ENCODE measurements around the gene SUMO3. TPM values are rescaled to one million over a fixed set of nuclear protein-coding genes. Genes with fewer than 3 reads are reported as not detected.

The SUMO3 gene
- total RNA-seq, 1 experiment from 2014 or later, result 82.9 TPM

DNA sequence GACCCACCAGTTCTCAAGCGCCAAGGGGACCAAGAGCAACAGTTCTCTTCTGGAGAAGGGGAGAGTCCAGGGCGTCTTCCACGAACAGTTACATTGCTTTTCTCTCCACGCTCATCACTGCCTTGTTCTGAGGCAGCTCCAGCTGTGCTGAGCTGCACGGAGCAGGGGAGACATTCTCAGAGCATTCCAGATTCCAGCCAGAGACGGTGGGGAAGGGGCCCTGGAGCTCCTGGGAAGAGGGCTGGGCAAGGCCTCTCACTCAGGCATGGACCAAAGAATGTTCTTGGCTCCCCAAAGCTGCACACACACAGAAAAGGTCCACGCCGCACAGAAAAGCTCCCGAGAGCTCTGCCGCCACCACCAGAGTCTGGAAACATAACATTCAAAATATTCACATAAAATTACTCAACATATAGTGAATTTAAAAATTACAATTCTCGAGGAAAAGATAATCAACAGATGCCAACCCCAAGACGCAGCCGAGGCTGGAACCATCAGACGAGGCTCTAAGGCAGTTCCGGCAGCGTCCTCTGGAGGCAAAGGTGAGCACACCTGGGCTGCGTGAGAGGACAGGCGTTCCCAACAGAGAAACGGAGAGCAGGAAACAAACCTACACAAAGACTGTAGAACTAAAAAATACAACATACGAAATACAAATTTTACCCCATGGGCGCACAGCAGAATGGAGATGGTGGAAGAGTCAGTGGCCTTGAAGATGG, 56.7 kb downstream of the SUMO3 start:
- peaks cover 0 to 4% (median 0%) of the 10 kb centered on the region in 3 experiments; a peak in 2 of 7 replicates for H3K36me3 Mint-ChIP-seq (ENCODE audit: insufficient read depth in 1 of 3, low read depth in 3 of 3)
- Histone ChIP-seq H2BK120ac (ENCODE audit: low read depth, low read length, poor library complexity, severe bottlenecking) (no peak overlapping the region), H4K91ac (ENCODE audit: insufficient read length, low read depth, low read length) (no peak overlapping the region), H3K23me2 (ENCODE audit: insufficient read length, low read depth, low read length, poor library complexity, severe bottlenecking) (no peaks in the 10 kb centered on the region), H3K4me2 (ENCODE audit: insufficient read depth, insufficient read length, low read length) (no peak overlapping the region), H3K9ac (ENCODE audit: extremely low read depth, insufficient read length, low read length) (no peak overlapping the region), H4K20me1 (ENCODE audit: control insufficient read depth, insufficient read depth, insufficient read length) (no peaks in the 10 kb centered on the region), H3K27ac (ENCODE audit: insufficient read length, low read depth, low read length) (no peak overlapping the region), H2BK20ac (ENCODE audit: low read depth, low read length, poor library complexity, severe bottlenecking) (no peak overlapping the region), H3K4ac (ENCODE audit: low read depth, low read length) (no peak overlapping the region), H2AFZ (ENCODE audit: low read length) (no peak overlapping the region), H2BK12ac (ENCODE audit: insufficient read length, low read depth, low read length) (no peak overlapping the region), H2BK15ac (ENCODE audit: low read depth, low read length) (no peak overlapping the region), H3K56ac (ENCODE audit: insufficient read length, low read depth, low read length) (no peak overlapping the region), H3K27me3 (ENCODE audit: insufficient read depth, low read length) (no peaks in the 10 kb centered on the region), H3K18ac (ENCODE audit: insufficient read length, low read depth, low read length) (no peak overlapping the region), H3K9me3 (ENCODE audit: control insufficient read depth, low read depth, low read length) (no peaks in the 10 kb centered on the region), H4K5ac (ENCODE audit: insufficient read length, low read depth, low read length) (peak overlapping the region; percentile 55), H3K4me1 (ENCODE audit: insufficient read depth, low read length) (no peaks in the 10 kb centered on the region), H2BK5ac (ENCODE audit: insufficient read length, low read length) (no peak overlapping the region), H3K14ac (ENCODE audit: insufficient read depth, low read length) (no peak overlapping the region), H4K8ac (replicated peaks; ENCODE audit: insufficient read length, low read depth, low read length) (no peak overlapping the region), H3K23ac (ENCODE audit: insufficient read length, low read depth, low read length) (no peak overlapping the region), H3T11ph (ENCODE audit: low read length) (no peak overlapping the region), H3K79me2 (ENCODE audit: insufficient read depth, low read length) (no peaks in the 10 kb centered on the region), H2AK5ac (ENCODE audit: insufficient read length, low read length) (no peak overlapping the region), H3K79me1 (ENCODE audit: insufficient read depth, low read depth, low read length, poor library complexity, severe bottlenecking) (no peaks in the 10 kb centered on the region)
- H3K9me3 Mint-ChIP-seq, result no peaks in the 10 kb centered on the region
- H3K4me3 Mint-ChIP-seq, result no peak overlapping the region
- WGBS (ENCODE audit: extremely low coverage, insufficient read length, low lambda C conversion rate), result no CpG with 5 or more reads among the region's 21 CpGs
- peak overlapping the region in 1 of 3 experiments; percentile 37; a peak in 1 of 7 replicates for H3K27ac Mint-ChIP-seq
- peak; percentile 69 for DNase-seq
- peaks cover 5% of the 10 kb centered on the region for H3K27me3 Mint-ChIP-seq (ENCODE audit: low read depth)
- peak; percentile 84 for TF ChIP-seq CTCF (conservative IDR thresholded peaks at IDR 0.05)
- peaks cover 30 to 37% of the 10 kb centered on the region in 2 experiments for H3K4me1 Mint-ChIP-seq
